HEK293 (cell line): ENCODE measurements around the gene CDH24.
A peak's percentile ranks its signal among the peaks of the same experiment; 100 is the strongest.

ENCODE experiments used
- HOXC10 ChIP-seq: sonication (generic); formaldehyde crosslinking; IDR thresholded peaks from 2 replicates; pipeline ENCODE4 v1.8.1; 2023; ENCODE audit warnings: mild to moderate bottlenecking, missing genetic modification reagents
- MYNN ChIP-seq: fragments of 450-650 bp; formaldehyde crosslinking; IDR thresholded peaks from 2 replicates; pipeline ENCODE4 v1.5.1; 2016; ENCODE audit warnings: missing biosample characterization, missing genetic modification characterization, borderline replicate concordance
- MZF1 ChIP-seq: fragments of 450-650 bp; formaldehyde crosslinking; IDR thresholded peaks from 2 replicates; pipeline ENCODE4 v1.5.1; 2017; ENCODE audit warnings: missing biosample characterization, missing genetic modification characterization, borderline replicate concordance
- OSR2 ChIP-seq: fragments of 450-650 bp; formaldehyde crosslinking; IDR thresholded peaks from 2 replicates; pipeline ENCODE4 v1.5.1; 2016; ENCODE audit warnings: missing biosample characterization, missing genetic modification characterization
- PRDM10 ChIP-seq: fragments of 450-650 bp; formaldehyde crosslinking; IDR thresholded peaks from 2 replicates; pipeline ENCODE4 v1.5.1; 2016; ENCODE audit warnings: missing biosample characterization, missing genetic modification characterization
- RBAK ChIP-seq: fragments of 450-650 bp; formaldehyde crosslinking; IDR thresholded peaks from 2 replicates; pipeline ENCODE4 v1.5.1; 2016; ENCODE audit warnings: missing biosample characterization, missing genetic modification characterization
- WT1 ChIP-seq: fragments of 450-650 bp; formaldehyde crosslinking; IDR thresholded peaks from 2 replicates; pipeline ENCODE4 v1.5.1; 2016; ENCODE audit warnings: missing biosample characterization, missing genetic modification characterization
- YY1 ChIP-seq: fragments of 450-650 bp; formaldehyde crosslinking; IDR thresholded peaks from 2 replicates; pipeline ENCODE4 v1.5.1; 2018; ENCODE audit warnings: missing biosample characterization, missing genetic modification characterization
- ZBTB1 ChIP-seq: fragments of 450-650 bp; formaldehyde crosslinking; IDR thresholded peaks from 2 replicates; pipeline ENCODE4 v1.5.1; 2016; ENCODE audit warnings: missing biosample characterization, missing genetic modification characterization
- ZBTB11 ChIP-seq: fragments of 450-650 bp; formaldehyde crosslinking; conservative IDR thresholded peaks from 2 replicates; pipeline ENCODE4 v1.5.1; 2016; ENCODE audit warnings: low read depth, missing biosample characterization, missing genetic modification characterization
- ZFP3 ChIP-seq: fragments of 450-650 bp; formaldehyde crosslinking; IDR thresholded peaks from 2 replicates; pipeline ENCODE4 v1.5.1; 2016; ENCODE audit warnings: low read depth, missing biosample characterization, missing genetic modification characterization
- ZNF121 ChIP-seq: fragments of 450-650 bp; formaldehyde crosslinking; IDR thresholded peaks from 2 replicates; pipeline ENCODE4 v1.5.1; 2016; ENCODE audit warnings: missing biosample characterization, missing genetic modification characterization
- ZNF132 ChIP-seq: fragments of 450-650 bp; formaldehyde crosslinking; IDR thresholded peaks from 2 replicates; pipeline ENCODE4 v1.5.1; 2017; ENCODE audit warnings: missing biosample characterization, missing genetic modification characterization, borderline replicate concordance
- ZNF148 ChIP-seq: fragments of 450-650 bp; formaldehyde crosslinking; IDR thresholded peaks from 2 replicates; pipeline ENCODE4 v1.5.0; 2017; ENCODE audit warnings: missing biosample characterization, missing genetic modification characterization, borderline replicate concordance
- ZNF19 ChIP-seq: fragments of 450-650 bp; formaldehyde crosslinking; IDR thresholded peaks from 2 replicates; pipeline ENCODE4; 2016; ENCODE audit warnings: missing biosample characterization, missing genetic modification characterization, low read depth
- ZNF23 ChIP-seq: fragments of 450-650 bp; formaldehyde crosslinking; IDR thresholded peaks from 2 replicates; pipeline ENCODE4 v1.5.1; 2016; ENCODE audit warnings: missing biosample characterization, missing genetic modification characterization, borderline replicate concordance
- ZNF266 ChIP-seq: fragments of 450-650 bp; formaldehyde crosslinking; IDR thresholded peaks from 2 replicates; pipeline ENCODE4 v1.5.1; 2016; ENCODE audit warnings: missing biosample characterization, missing genetic modification characterization, low read depth
- ZNF280C ChIP-seq: fragments of 450-650 bp; formaldehyde crosslinking; IDR thresholded peaks from 2 replicates; pipeline ENCODE4 v1.5.1; 2016; ENCODE audit warnings: missing biosample characterization, missing genetic modification characterization
- ZNF350 ChIP-seq: fragments of 450-650 bp; formaldehyde crosslinking; IDR thresholded peaks from 2 replicates; pipeline ENCODE4 v1.5.0; 2017; ENCODE audit warnings: missing biosample characterization, mild to moderate bottlenecking, missing genetic modification characterization
- ZNF366 ChIP-seq: fragments of 450-650 bp; formaldehyde crosslinking; conservative IDR thresholded peaks from 2 replicates; pipeline ENCODE4 v1.5.1; 2016; ENCODE audit warnings: missing biosample characterization, missing genetic modification characterization
- ZNF426 ChIP-seq: fragments of 450-650 bp; formaldehyde crosslinking; IDR thresholded peaks from 2 replicates; pipeline ENCODE4 v1.5.1; 2017; ENCODE audit warnings: missing biosample characterization, missing genetic modification characterization, mild to moderate bottlenecking, inconsistent platforms, moderate library complexity
- ZNF521 ChIP-seq: fragments of 450-650 bp; formaldehyde crosslinking; IDR thresholded peaks from 2 replicates; pipeline ENCODE4 v1.5.1; 2017; ENCODE audit warnings: missing biosample characterization, mild to moderate bottlenecking, missing genetic modification characterization
- ZNF548 ChIP-seq: fragments of 450-650 bp; formaldehyde crosslinking; IDR thresholded peaks from 2 replicates; pipeline ENCODE4 v1.5.1; 2016; ENCODE audit warnings: missing biosample characterization, missing genetic modification characterization
- ZNF560 ChIP-seq: fragments of 450-650 bp; formaldehyde crosslinking; IDR thresholded peaks from 2 replicates; pipeline ENCODE4 v1.5.1; 2017; ENCODE audit warnings: missing biosample characterization, missing genetic modification characterization, borderline replicate concordance
- ZNF596 ChIP-seq: fragments of 450-650 bp; IDR thresholded peaks from 2 replicates; pipeline ENCODE4 v1.5.0; 2018; ENCODE audit warnings: missing biosample characterization, mild to moderate bottlenecking, missing genetic modification characterization, moderate library complexity
- ZNF621 ChIP-seq: fragments of 450-650 bp; formaldehyde crosslinking; IDR thresholded peaks from 2 replicates; pipeline ENCODE4 v1.5.1; 2017; ENCODE audit warnings: missing biosample characterization, missing genetic modification characterization
- ZNF701 ChIP-seq: fragments of 450-650 bp; formaldehyde crosslinking; IDR thresholded peaks from 2 replicates; pipeline ENCODE4 v1.5.1; 2016; ENCODE audit warnings: missing biosample characterization, missing genetic modification characterization
- ZNF837 ChIP-seq: fragments of 450-650 bp; formaldehyde crosslinking; IDR thresholded peaks from 2 replicates; pipeline ENCODE4 v1.5.1; 2016; ENCODE audit warnings: missing biosample characterization, missing genetic modification characterization

Gene CDH24

GRCh38 chr14:23056956-23057756, at the start of gene CDH24 (continued):
- TF ChIP-seq ZNF521 (tag by site-specific recombination) (no peak), YY1 (tag by site-specific recombination) (no peak), OSR2 (tag by site-specific recombination) (no peak), ZNF19 (no peak), RBAK (tag by site-specific recombination) (no peak), ZFP3 (tag by site-specific recombination) (no peak), ZNF560 (tag by site-specific recombination) (no peak), ZNF701 (no peak), PRDM10 (peak; percentile 63), HOXC10 (CRISPR knock-in tag) (no peak), ZNF266 (tag by site-specific recombination) (no peak), MZF1 (tag by site-specific recombination) (no peak), ZNF366 (tag by site-specific recombination) (peak; percentile 98), ZNF621 (tag by site-specific recombination) (no peak), ZNF837 (tag by site-specific recombination) (no peak), ZBTB1 (tag by site-specific recombination) (no peak), MYNN (tag by site-specific recombination) (no peak), ZNF148 (tag by site-specific recombination) (peak; percentile 70; the same call in 1 of the 2 replicates), ZNF132 (tag by site-specific recombination) (no peak), ZNF426 (tag by site-specific recombination) (no peak), ZNF548 (tag by site-specific recombination) (no peak), ZBTB11 (tag by site-specific recombination) (no peak), ZNF23 (tag by site-specific recombination) (no peak), ZNF280C (tag by site-specific recombination) (no peak), ZNF350 (tag by site-specific recombination) (no peak), WT1 (tag by site-specific recombination) (no peak), ZNF596 (tag by site-specific recombination) (no peak), ZNF121 (tag by site-specific recombination) (no peak)
